MCF 10A (cell line): Measurements from ENCODE around the gene ATXN10. TPM values are rescaled to one million over a fixed set of nuclear protein-coding genes. Genes with fewer than 3 reads are reported as not detected.
A peak's percentile ranks its signal among the peaks of the same experiment; 100 is the strongest.

Experiments
- BruUV-seq: library from RNA; stranded (reverse); fragments of 400-500 nt; replicated peaks from 2 replicates; lab custom pipeline; 2021; lab: Mats Ljungman, UMichigan
- CTCF ChIA-PET: fragments of 300-600 bp; sonication (Branson Sonifier 250); formaldehyde crosslinking; extraction: SDS; loops from one replicate; lab custom pipeline; 2021; ENCODE audit warnings: antibody characterized with exemption, inconsistent platforms; lab: Yijun Ruan, JAX
- POLR2A ChIA-PET: fragments of 300-600, 350-650 bp; sonication (Branson Sonifier 250); formaldehyde crosslinking; extraction: SDS; loops from one replicate; lab custom pipeline; 2020; ENCODE audit warnings: antibody characterized with exemption, inconsistent platforms; lab: Yijun Ruan, JAX
- DNase-seq: peaks from one replicate; pipeline ENCODE4 v3.0.0-alpha.2; 2018; ENCODE audit not compliant: unreplicated experiment
- H3K27ac Mint-ChIP-seq: one replicate; pipeline ENCODE4 v1.8.0; 2022; ENCODE audit warnings: mild to moderate bottlenecking, low read depth, mixed read lengths; ENCODE audit not compliant: unreplicated experiment
- H3K27me3 Mint-ChIP-seq: one replicate; pipeline ENCODE4 v1.8.0; 2022; ENCODE audit warnings: mixed read lengths; ENCODE audit not compliant: insufficient read depth, unreplicated experiment
- H3K36me3 Mint-ChIP-seq: one replicate; pipeline ENCODE4 v1.8.0; 2022; ENCODE audit warnings: mild to moderate bottlenecking, moderate library complexity, mixed read lengths; ENCODE audit not compliant: insufficient read depth, unreplicated experiment
- H3K4me1 Mint-ChIP-seq: one replicate; pipeline ENCODE4 v1.8.0; 2022; ENCODE audit warnings: mixed read lengths; ENCODE audit not compliant: insufficient read depth, unreplicated experiment
- H3K4me3 Mint-ChIP-seq: one replicate; pipeline ENCODE4 v1.8.0; 2022; ENCODE audit warnings: mild to moderate bottlenecking, moderate library complexity, mixed read lengths; ENCODE audit not compliant: unreplicated experiment
- H3K9me3 Mint-ChIP-seq: one replicate; pipeline ENCODE4 v1.8.0; 2022; ENCODE audit warnings: mixed read lengths; ENCODE audit not compliant: unreplicated experiment
- intact Hi-C: fragments of 100-400 bp; cut with micrococcal nuclease; formaldehyde crosslinking; loops from 2 replicates; pipeline ENCODE4 v1.14.1; 2022
- total RNA-seq: library from RNA; stranded (reverse); gene quantifications from 2 replicates; pipeline ENCODE4 v1.2.3, GENCODE V29; 2022
- TF ChIP-seq, protein P1 (sequence below): fragments of 200-600 bp; IDR thresholded peaks from one replicate; pipeline ENCODE4 v1.8.0; 2022; ENCODE audit warnings: antibody characterized with exemption, mild to moderate bottlenecking; ENCODE audit not compliant: unreplicated experiment

ATXN10 gene
- total RNA-seq, 1 experiment from 2014 or later = 193 TPM

DNA sequence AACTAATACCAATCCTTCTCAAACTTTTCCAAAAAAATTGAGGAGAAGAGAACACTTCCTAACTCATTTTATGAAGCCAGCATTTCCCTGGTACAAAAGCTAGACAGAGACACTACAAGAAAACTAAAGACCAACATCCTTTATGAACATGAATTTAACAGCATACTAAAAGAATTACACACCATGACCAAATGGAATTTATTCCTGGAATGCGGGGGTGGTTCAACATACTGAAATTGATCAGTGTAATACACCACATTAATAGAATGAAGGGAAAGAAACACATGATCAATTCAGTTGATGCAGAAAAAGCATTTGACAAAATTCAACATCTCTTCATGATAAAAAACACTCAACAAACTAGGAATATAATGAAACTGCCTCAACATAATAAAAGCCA, 157.2 kb downstream of the ATXN10 start:
- DNase-seq = no peak
- BruUV-seq = no TSS peak
- intact Hi-C loops = no loop called here
- Mint-ChIP-seq H3K4me1 (peaks cover 23% of the 10 kb centered on the region), H3K4me3 (no peak overlapping the region), H3K36me3 (peaks cover 26% of the 10 kb centered on the region), H3K9me3 (no peaks in the 10 kb centered on the region), H3K27ac (no peak overlapping the region), H3K27me3 (no peaks in the 10 kb centered on the region)
- ChIA-PET CTCF (no interaction called here), POLR2A (no interaction called here)
- TF ChIP-seq, protein P1, sequence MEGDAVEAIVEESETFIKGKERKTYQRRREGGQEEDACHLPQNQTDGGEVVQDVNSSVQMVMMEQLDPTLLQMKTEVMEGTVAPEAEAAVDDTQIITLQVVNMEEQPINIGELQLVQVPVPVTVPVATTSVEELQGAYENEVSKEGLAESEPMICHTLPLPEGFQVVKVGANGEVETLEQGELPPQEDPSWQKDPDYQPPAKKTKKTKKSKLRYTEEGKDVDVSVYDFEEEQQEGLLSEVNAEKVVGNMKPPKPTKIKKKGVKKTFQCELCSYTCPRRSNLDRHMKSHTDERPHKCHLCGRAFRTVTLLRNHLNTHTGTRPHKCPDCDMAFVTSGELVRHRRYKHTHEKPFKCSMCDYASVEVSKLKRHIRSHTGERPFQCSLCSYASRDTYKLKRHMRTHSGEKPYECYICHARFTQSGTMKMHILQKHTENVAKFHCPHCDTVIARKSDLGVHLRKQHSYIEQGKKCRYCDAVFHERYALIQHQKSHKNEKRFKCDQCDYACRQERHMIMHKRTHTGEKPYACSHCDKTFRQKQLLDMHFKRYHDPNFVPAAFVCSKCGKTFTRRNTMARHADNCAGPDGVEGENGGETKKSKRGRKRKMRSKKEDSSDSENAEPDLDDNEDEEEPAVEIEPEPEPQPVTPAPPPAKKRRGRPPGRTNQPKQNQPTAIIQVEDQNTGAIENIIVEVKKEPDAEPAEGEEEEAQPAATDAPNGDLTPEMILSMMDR = no peak

DNA sequence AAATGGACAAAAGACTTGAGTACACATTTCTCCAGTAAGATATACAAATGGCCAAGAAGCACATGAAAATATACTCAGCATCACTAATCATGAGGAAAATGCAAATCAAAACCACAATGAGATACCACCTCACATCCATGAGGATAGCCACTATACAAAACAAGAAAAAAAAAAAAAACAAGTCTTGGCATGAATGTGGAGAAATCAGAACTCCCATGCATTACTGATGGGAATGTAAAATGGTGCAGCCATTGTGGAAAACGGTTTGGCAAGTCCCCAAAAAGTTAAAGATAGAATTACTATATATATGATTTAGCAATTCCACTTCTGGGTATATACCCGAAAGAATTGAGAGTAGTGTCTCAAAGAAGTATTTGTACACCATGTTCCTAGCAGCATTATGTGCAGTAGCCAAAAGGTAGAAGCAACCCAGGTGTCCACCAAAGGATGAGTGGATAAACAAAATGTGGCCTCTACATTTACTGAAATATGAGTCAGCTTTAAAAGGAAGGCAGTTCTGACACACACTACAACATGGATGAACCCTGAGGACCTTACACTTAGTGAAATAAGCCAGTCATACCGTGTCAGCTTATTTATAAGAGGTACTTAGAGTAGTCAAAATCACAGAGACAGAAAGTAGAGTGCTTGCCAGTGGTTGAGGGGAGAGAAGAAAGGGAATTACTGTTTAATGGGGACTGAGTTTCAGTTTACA, 159.1 kb downstream of the ATXN10 start:
- Mint-ChIP-seq H3K27me3 (no peaks in the 10 kb centered on the region), H3K4me1 (peaks cover 23% of the 10 kb centered on the region), H3K4me3 (no peak overlapping the region), H3K9me3 (no peaks in the 10 kb centered on the region), H3K27ac (peak overlapping the region; percentile 2), H3K36me3 (peaks cover 19% of the 10 kb centered on the region)
- intact Hi-C loops = loop anchor here (1.0 to 5.0 kb wide), 2 partner anchors 98 to 183 kb away; no protein-coding TSS in a partner anchor
- peak; percentile 30 for DNase-seq
- POLR2A ChIA-PET = no interaction called here
- TF ChIP-seq, protein P1 = no peak
- BruUV-seq = no TSS peak
- CTCF ChIA-PET = interaction anchor here (1.6 kb wide), 1 partner anchor 98 kb away, joined by 5 read pairs; no protein-coding TSS in a partner anchor

DNA sequence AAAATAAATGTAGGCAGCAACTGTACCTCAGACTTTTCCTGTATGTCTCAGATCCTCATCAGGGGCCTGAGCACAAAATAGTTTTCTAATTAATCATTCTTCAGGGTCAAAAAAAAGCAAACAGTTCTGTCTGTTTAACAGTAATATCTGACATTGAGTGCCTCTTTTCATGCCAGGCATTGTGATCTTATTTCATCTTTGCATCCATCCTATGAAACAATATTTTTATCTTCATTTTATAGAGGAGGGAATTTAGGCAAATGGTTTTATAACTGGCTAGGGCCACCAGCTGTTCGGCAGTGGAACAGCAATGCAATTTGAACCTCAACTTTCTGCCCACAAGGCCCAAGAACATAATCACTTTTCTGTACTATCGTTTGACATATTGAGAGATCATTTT, 159.8 kb downstream of the ATXN10 start:
- Mint-ChIP-seq H3K4me1 (peaks cover 23% of the 10 kb centered on the region), H3K27ac (peak overlapping the region; percentile 84), H3K36me3 (peaks cover 16% of the 10 kb centered on the region), H3K27me3 (no peaks in the 10 kb centered on the region), H3K9me3 (no peaks in the 10 kb centered on the region), H3K4me3 (no peak overlapping the region)
- intact Hi-C loops = loop anchor here (1.0 to 5.0 kb wide), 2 partner anchors 99 to 184 kb away; no protein-coding TSS in a partner anchor
- TF ChIP-seq, protein P1 = peak; percentile 19
- ChIA-PET CTCF (interaction anchor here (0.7 to 1.6 kb wide), 5 partner anchors 29 to 187 kb away, joined by 3 to 5 read pairs (median 3); no protein-coding TSS in a partner anchor), POLR2A (no interaction called here)
- peak; percentile 11 for DNase-seq
- no TSS peak for BruUV-seq

DNA sequence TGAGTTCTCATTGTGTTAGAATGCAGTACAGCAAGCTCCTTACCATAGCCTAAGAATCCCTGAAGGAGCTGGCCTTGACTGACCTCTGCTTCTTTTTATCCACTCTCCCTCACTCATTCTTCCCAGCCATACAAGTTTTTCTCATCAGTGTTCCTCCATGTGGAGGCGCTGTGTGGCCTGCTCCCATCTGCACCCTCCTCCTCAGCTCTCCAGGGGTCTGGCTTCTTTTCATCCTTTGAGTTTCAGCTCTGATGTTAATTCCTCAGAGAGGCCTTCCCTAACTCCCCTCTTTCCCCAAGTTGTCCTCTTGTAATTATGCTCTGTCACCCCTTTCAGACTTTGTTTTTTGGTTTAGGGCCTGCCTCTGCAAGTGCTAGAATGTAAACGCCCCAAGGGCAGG, 160.5 kb downstream of the ATXN10 start:
- ChIA-PET POLR2A (interaction anchor here (0.6 kb wide), 1 partner anchor 15 kb away, joined by 3 read pairs; no protein-coding TSS in a partner anchor), CTCF (interaction anchor here (0.7 to 1.6 kb wide), 5 partner anchors 30 to 187 kb away, joined by 3 to 5 read pairs (median 3); no protein-coding TSS in a partner anchor)
- no peak for DNase-seq
- BruUV-seq = no TSS peak
- H3K4me3 Mint-ChIP-seq = no peak overlapping the region
- TF ChIP-seq, protein P1 = no peak
- no peaks in the 10 kb centered on the region for H3K9me3 Mint-ChIP-seq
- peaks cover 16% of the 10 kb centered on the region for H3K36me3 Mint-ChIP-seq
- H3K4me1 Mint-ChIP-seq = peaks cover 23% of the 10 kb centered on the region
- intact Hi-C loops = loop anchor here (5.0 kb wide), 1 partner anchor 185 kb away; no protein-coding TSS in a partner anchor
- H3K27me3 Mint-ChIP-seq = no peaks in the 10 kb centered on the region
- peak overlapping the region; percentile 84 for H3K27ac Mint-ChIP-seq
